Islet of Langerhans (tissue), 1 donor: Measurements from ENCODE around the gene KCNJ18.
"Not testable (repeated sequence)": the region's sequence is repeated elsewhere in the genome, so short reads cannot be mapped to it uniquely, and the experiment has no call there.

ENCODE experiments used
- FAIRE-seq: peaks from one replicate; lab custom pipeline; 2011; peaks lifted over from hg19 to GRCh38; lab: Jason Lieb, UNC

Gene KCNJ18

DNA sequence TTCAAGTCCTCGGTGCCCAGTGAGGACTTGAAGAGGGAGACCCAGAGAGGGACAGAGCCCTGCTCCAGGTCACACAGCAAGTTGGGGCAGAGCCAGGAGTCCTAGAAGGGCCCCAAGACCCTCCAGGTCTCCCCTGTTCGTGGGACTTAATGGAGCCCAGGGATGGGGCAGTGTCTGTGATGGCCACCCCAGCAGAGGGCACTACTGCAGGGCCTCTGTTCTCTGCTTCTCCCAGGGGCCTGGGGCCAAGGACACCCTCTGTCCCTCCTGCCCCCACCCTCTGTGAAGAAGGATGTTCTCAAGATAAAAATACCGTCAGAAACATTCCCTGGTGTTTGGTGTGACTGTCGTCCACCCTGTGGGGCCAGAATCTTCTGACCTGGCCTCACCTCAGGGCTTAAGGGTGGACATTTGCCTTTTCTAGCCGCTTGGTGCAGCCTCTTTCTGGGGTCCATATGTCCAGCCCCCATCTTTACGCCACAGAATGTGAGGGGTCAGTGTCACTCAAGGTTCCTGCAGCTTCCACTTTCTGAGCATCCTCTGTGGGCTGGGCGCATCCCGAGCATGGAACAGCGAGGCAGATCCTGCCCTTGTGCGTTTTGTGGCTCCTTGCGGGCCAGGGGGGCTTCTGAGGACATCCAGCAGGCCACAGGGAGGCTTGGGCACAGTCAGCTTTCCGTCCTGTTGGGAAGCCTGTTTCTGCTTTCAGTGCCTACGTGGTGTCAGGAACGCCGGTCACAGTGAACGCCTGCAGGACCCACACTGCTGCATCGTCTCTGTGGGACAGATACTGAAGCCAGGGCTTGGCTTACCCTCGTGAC, at the start of gene KCNJ18:
Gene KCNJ18 (plus strand): TSS at position 641 of the 821 bp plus-strand sequence. CDS start 10,264 bp downstream, outside the sequence.
- FAIRE-seq = not testable (repeated sequence)

DNA sequence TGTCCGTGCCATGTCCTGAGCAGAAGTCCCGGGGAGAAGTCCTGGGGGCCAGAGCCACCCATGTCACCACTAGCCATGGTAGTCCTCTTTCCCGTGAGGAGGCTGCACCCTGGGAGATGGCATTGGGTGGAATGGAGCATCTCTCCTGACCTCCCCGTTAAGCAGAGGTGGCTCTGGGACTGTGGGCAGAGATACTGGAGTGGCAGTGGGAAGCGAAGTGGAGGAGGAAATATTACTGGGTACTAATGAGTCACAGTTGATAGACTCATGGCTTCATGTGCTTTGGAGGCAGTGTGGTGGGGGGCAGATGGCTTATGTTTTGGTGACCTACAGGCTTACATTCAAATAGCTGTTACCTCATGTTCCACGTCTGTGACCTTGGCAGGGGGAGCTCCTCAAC, 44.2 kb upstream of the KCNJ18 start:
- not testable (repeated sequence) for FAIRE-seq

GRCh38 chr17:21650043-21650442, 42.3 kb upstream of the KCNJ18 start:
- not testable (repeated sequence) for FAIRE-seq

DNA sequence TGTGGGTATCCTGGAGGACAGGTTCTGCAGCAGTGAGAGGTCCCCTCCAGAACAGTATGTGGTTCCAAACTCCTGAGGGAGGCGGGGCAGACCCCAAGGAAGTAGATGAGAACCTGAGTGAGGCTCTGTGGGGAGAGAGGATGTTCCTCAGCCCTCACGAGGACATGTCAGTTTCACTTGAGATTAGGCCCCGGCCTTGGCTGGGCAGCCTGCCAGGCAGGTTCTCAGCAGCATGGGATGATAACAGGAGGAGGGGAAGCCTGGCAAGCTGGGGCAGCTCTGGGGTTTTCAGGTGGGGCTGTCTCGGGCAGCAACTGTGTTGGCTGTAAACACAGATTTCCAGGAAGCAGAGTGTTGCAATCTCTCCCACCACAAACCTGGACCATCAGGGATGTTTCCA, 40.3 kb upstream of the KCNJ18 start:
- FAIRE-seq = not testable (repeated sequence)

DNA sequence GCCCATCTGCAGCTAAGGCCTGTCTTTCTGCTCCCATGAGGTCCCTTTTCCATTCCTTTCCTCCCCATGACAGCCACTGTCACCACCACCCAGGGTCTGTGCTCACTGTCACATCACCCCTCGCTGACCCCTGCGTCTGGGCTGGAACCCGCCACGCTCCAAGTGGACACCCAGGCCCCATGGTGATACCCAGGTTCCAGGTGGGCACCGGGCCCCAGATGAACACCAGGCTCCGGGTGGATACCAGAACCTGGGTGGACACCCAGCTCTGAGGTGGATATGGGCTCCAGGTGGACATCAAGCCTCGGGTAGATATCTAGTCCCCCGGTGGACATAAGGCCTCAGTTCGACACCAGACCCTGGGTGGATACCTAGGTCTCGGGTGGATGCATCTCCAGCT, 39.1 kb upstream of the KCNJ18 start:
- not testable (repeated sequence) for FAIRE-seq

DNA sequence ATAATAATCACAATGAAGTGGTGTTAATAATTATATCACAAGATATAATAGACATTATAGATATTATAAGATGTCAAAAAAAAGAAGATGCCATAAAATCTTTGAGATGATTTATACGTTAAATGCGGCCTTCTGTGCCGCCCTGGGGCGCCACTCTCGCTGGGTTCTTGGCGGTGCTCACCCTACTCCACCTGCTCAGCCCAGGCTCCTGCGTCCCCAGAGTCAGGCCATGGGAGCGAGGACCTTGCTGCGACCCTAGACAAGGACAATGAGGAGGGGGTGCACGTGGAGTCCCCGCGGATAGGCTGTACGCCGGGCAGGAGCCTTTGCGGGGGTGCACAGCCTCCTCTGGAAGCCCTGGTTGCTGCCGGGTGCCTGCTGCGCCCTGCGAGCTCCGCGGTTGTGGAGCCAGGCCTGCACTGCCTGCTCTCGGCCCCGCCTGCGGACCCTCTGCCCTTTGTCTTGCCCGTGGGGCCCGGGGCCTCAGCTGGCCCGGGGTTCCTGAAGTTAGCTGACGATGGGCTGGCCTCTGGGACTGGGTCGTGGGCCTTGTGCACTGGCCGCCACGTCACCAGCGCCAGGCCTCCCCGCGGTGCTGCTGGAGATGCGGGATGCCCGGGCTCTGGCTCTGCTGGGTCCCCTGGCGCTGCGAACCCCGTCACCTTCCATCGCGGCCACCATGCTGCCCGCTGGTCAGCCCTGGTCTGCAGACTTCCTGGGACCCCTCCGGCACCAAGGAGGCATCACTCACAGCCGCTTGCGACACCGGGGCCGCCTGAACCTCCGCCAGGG, 35.6 kb upstream of the KCNJ18 start:
- not testable (repeated sequence) for FAIRE-seq

DNA sequence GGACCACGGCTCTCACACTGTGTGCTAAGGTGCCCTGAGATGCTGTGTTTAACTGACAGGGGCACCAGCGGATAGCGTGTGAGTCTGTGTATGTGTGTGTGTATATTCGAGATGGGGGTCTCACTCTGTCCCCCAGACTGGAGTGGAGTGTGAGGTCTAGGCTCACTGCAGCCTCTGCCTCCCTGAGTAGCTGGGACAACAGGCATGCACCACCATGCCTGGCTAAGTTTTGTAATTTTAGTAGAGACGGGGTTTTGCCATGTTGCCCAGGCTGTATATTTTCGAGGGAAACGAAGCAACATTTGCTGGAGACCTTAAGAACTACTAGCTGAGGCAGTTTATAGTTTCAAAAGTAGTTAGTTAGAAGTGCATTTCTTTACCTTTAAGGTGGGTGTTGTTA, 32.7 kb upstream of the KCNJ18 start:
- not testable (repeated sequence) for FAIRE-seq

DNA sequence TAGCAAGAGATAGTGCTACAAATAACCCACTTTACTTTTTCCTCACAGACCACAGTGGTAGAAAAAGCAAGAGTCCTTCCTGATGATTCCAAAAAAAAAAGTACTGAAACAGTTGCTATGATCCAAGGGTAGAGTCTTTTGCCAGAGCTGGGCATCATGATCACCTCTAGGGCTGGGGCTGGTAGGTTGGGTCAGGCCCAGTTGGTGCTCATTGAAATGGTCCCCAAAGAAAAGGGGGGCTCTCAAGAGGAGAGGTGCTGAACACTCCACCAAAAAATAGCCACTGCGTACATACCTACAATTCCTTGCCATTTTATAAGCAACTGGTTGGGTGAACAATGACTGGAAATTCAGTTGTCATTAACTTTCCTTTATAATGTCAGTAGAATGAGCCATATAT, 30.9 kb upstream of the KCNJ18 start:
- not testable (repeated sequence) for FAIRE-seq

DNA sequence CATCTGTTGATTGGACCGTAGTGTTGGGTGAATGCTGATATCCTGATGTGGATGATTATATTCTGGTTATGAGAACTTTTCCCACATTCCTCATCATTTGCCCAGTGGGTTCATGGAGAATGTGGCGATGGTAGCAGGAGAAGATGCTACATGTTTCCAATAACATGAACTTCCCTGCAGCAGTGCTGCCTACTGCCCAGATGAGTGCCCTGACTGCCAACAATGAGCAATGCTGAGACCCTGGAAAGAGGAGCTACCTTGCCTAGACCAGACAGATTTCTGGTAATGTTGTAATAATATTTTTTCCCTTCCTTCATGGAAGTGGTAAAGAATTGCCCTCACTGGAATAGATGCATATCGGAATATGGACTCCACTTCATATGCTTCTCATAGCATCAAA, 29.2 kb upstream of the KCNJ18 start:
- not testable (repeated sequence) for FAIRE-seq

DNA sequence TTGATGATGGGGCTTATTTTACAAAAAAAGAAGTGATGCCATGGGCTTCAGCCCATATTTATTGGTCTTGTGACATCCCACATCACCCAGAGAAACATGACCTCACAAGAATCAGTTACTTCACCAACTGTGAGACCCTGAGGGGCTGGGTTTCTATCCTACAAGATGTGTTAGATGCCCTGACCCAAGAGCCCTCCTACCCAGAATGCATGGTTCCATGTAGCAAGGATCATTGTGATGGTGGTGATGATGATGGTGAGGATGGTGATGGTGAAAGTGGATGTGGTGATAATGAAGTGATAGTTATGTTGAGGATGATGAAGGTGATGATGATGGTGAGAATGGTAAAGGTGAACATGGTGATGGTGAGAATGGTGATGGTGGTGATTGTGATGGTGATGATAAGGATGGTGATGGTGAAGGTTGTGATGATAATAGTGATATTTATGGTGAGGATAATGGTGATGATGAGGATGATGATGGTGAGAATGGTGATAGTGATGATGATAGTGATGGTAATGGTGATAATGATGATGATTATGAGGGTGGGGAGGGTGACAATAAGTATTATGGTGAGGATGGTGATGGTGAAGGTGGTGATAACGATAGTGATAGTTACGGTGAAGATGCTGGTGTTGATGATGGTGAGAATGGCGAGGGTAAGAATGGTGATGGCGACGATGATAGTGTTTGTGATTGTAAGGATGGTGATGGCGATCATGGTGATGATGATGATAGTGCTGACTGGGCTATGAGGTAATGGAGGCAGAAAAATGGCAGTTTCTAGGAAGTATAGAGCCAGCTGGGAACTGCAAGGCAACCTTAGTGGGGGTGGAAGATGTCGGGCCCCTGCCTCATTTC, 28.5 kb upstream of the KCNJ18 start:
- not testable (repeated sequence) for FAIRE-seq

GRCh38 chr17:21665171-21665570, 27.2 kb upstream of the KCNJ18 start:
- not testable (repeated sequence) for FAIRE-seq

GRCh38 chr17:21665935-21666493, 26.3 kb upstream of the KCNJ18 start:
- FAIRE-seq = not testable (repeated sequence)

GRCh38 chr17:21666711-21667412, 25.5 kb upstream of the KCNJ18 start:
- FAIRE-seq = not testable (repeated sequence)

GRCh38 chr17:21667413-21668117, 24.8 kb upstream of the KCNJ18 start:
- FAIRE-seq = not testable (repeated sequence)

GRCh38 chr17:21668118-21668488, 24.2 kb upstream of the KCNJ18 start:
- FAIRE-seq = not testable (repeated sequence)

DNA sequence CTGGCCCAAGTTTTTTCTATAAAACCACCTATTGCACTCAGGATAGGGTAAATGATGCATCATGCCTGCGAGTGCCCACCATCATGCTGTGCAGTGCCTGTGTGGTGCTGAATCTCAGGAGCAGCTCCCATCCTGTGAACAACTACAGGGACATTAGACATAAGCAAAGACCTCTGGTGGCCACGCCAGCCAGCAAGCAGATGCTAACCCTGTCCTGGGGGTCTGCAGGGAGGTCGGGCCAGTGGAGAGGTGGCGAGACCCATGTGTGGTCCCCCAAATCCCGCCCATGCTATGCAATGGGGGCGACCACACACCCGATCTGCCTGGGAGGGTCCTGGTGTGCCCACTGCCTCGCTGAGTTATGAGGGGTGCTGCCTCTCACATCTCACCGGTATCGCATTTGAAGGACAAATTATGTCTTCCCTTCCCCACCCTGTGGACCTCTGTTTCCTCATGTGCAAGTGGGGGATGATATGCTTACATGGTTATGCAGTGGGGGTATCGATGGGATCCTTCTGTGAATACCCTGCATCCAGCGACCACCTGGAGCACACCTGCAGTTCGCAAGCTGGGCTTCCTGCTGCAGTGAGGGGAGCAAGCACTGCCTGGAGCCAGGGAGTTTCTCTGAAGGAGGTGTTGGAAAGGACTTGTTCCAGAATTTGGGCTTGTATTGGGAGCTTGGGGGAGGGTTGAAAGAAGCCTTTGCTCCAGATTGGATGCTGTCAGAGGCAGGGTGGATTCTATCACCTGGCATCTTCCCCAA, 23.4 kb upstream of the KCNJ18 start:
- FAIRE-seq = not testable (repeated sequence)

DNA sequence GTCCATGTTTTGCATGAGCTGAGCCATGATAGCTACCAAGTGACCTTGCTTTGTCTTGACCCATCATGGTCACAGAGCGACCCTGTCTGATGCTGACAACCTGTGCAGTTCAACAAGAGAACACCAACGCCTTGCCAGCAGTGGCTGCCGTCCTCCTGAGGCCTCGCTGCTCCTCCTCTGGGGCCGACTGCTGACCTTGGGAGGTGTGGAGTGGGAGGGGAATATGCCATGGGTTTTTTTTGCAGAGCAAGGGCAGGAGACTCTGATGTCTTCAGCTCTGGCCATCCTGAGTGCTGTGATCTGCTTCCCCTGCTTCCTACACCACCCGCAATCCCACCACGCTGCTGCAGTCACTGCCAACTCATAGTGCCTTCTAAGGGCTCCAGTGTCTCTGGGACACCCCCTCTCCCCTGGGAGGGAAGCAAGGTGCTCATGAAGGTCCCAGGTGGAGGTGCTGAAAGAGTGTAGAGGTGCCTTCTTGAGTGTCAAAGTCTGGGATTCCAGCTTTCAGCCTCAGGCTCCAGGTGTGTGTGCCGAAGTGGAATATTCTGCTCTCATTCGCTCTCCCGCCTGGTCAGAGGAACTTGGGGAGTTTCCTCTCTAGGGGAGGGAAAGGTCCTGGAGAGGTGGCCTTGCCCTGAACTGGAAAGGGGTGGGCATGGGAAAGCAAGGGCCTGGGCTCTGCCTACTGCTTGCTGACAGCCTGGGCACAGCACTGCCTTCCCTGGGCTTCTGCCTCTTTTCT, 22.5 kb upstream of the KCNJ18 start:
- FAIRE-seq = not testable (repeated sequence)

DNA sequence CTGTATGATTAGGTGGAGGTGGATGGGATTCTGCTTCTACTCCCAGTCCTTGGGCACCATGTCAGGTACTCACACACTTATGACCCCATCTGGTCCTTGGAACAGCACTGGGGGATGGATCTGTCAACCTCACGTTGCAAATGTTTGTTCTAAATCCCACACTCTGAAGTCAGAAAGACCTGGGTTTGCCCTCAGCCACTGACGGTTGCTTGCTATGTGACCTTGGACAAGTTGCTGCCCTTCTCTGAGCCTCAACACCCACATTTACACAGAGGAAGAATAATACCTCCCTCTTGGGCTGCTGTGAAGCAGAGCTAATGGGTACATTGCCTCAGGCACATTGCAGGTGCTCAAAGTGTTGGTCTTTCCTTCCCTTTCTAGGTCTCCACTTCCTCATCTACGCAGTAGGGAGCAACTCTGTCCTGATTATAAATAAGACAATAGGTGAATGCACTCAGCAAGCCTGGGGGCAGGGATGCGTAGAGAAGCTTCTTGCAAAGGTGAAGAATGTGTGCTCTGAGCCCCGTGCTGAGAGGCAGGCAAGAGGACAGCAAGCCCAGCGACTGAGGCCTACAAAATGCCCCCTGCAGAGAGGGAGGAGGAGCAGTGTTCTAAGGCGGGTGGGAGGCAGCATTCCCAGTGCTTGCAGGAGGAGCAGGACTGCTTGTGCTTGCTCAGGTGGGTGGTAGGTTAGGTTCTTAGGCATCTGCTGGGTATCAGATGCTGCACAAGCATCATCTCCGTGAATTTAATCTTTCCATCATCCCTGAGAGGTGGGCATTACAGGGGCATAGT, 21.8 kb upstream of the KCNJ18 start:
- FAIRE-seq = not testable (repeated sequence)
